H1 (cell line): ENCODE data around the gene SLC27A6. TPM values are rescaled to one million over a fixed set of nuclear protein-coding genes. Genes with fewer than 3 reads are reported as not detected.

Experiments used
- CTCF ChIA-PET: fragments of 300-600 bp; sonication (Branson Sonifier 250); formaldehyde crosslinking; loops from one replicate; lab custom pipeline; 2021; ENCODE audit not compliant: partially characterized antibody; lab: Charles Lee
- POLR2A ChIA-PET: fragments of 300-600 bp; sonication (Branson Sonifier 250); formaldehyde crosslinking; loops from one replicate; lab custom pipeline; 2021; ENCODE audit warnings: inconsistent platforms; ENCODE audit not compliant: partially characterized antibody; lab: Charles Lee
- DNase-seq, 2 experiments: peaks; one replicate each; pipeline versions ENCODE4 v3.0.0 to v3.0.0-alpha.2; 2010 to 2022; ENCODE audit warnings: low spot score in 2 of 2, low read depth in 1 of 2, mixed read lengths in 1 of 2
- FAIRE-seq: peaks from 2 replicates; lab custom pipeline; 2011; peaks lifted over from hg19 to GRCh38; lab: Jason Lieb, UNC
- H2AFZ ChIP-seq: 2 replicates; pipeline ENCODE4 v1.8.1; 2012; ENCODE audit warnings: low read length, inconsistent platforms
- H2AK5ac ChIP-seq: 2 replicates; pipeline ENCODE4 v1.6.1; 2013; ENCODE audit warnings: low read depth, low read length
- H2BK120ac ChIP-seq: replicated peaks from 2 replicates; pipeline ENCODE3; 2013; ENCODE audit warnings: low read depth, low read length, inconsistent platforms
- H2BK12ac ChIP-seq: 2 replicates; pipeline ENCODE4 v1.6.1; 2013; ENCODE audit warnings: low read depth, low read length
- H2BK15ac ChIP-seq: 2 replicates; pipeline ENCODE4 v1.6.1; 2013; ENCODE audit warnings: low read length
- H2BK20ac ChIP-seq: 2 replicates; pipeline ENCODE4 v1.6.1; 2013; ENCODE audit warnings: low read length
- H2BK5ac ChIP-seq: 2 replicates; pipeline ENCODE4 v1.6.1; 2013; ENCODE audit warnings: low read depth, low read length
- H3K14ac ChIP-seq: 2 replicates; pipeline ENCODE4 v1.6.1; 2013; ENCODE audit warnings: inconsistent platforms; ENCODE audit not compliant: insufficient read length
- H3K18ac ChIP-seq: 2 replicates; pipeline ENCODE4 v1.6.1; 2013; ENCODE audit warnings: low read length; ENCODE audit errors: extremely low read depth
- H3K23ac ChIP-seq: 2 replicates; pipeline ENCODE4 v1.6.1; 2013; ENCODE audit warnings: inconsistent platforms; ENCODE audit not compliant: insufficient read length
- H3K23me2 ChIP-seq: 2 replicates; pipeline ENCODE4 v1.6.1; 2013; ENCODE audit warnings: low read depth, low read length
- H3K27ac ChIP-seq: 2 replicates; pipeline ENCODE4 v1.6.1; 2011; ENCODE audit warnings: low read depth, low read length, inconsistent platforms
- H3K27me3 ChIP-seq, 4 experiments: replicated peaks in 1 of 4; 1 replicate in 1 of 4; 2 replicates in 3 of 4; pipeline versions ENCODE4 v1.6.1 to v1.8.1; 2011 to 2013; ENCODE audit warnings: low read length in 3 of 4, mild to moderate bottlenecking in 3 of 4, inconsistent platforms in 2 of 4, mixed read lengths in 2 of 4, moderate library complexity in 1 of 4; ENCODE audit not compliant: control insufficient read depth in 3 of 4, insufficient read depth in 3 of 4; ENCODE audit errors: extremely low read depth in 1 of 4
- H3K36me3 ChIP-seq, 4 experiments: 2 replicates each; pipeline versions ENCODE4 v1.6.1 to v1.8.1; 2011 to 2013; ENCODE audit warnings: mild to moderate bottlenecking in 4 of 4, low read length in 3 of 4, moderate library complexity in 2 of 4, control low read depth in 1 of 4, inconsistent platforms in 1 of 4; ENCODE audit not compliant: insufficient read depth in 4 of 4, control insufficient read depth in 2 of 4
- H3K4ac ChIP-seq: replicated peaks from 2 replicates; pipeline ENCODE3; 2013; ENCODE audit warnings: low read length, low read depth, mixed read lengths, inconsistent platforms; ENCODE audit not compliant: insufficient read length
- H3K4me1 ChIP-seq, 4 experiments: replicated peaks in 1 of 4; 1 replicate in 1 of 4; 2 replicates in 3 of 4; pipeline versions ENCODE4 v1.6.1 to v1.8.1; 2011 to 2013; ENCODE audit warnings: low read length in 3 of 4, inconsistent platforms in 2 of 4, mixed read lengths in 1 of 4; ENCODE audit not compliant: insufficient read depth in 4 of 4, control insufficient read depth in 3 of 4
- H3K4me2 ChIP-seq, 2 experiments: 2 replicates each; pipeline versions ENCODE4 v1.6.1 to v1.8.1; 2011 to 2013; ENCODE audit warnings: low read depth in 2 of 2, low read length in 2 of 2, control low read depth in 1 of 2, inconsistent platforms in 1 of 2, mild to moderate bottlenecking in 1 of 2; ENCODE audit not compliant: insufficient read depth in 1 of 2
- H3K4me3 ChIP-seq, 4 experiments: fragments of 200-600, 300-600 bp in 1 of 4; sonication (generic), shearing (Covaris generic), sonication (Bioruptor Twin) in 1 of 4; 2 replicates each; pipeline versions ENCODE4 v1.5.1 to v1.8.1; 2011 to 2016; ENCODE audit warnings: low read length in 4 of 4, low read depth in 3 of 4, control low read depth in 2 of 4, inconsistent platforms in 2 of 4, mild to moderate bottlenecking in 2 of 4, mixed read lengths in 1 of 4, moderate library complexity in 1 of 4; ENCODE audit not compliant: insufficient read depth in 2 of 4; ENCODE audit errors: extremely low read depth in 1 of 4
- H3K56ac ChIP-seq: replicated peaks from 2 replicates; pipeline ENCODE3; 2013; ENCODE audit warnings: low read depth, mild to moderate bottlenecking, mixed read lengths, low read length, inconsistent platforms; ENCODE audit not compliant: insufficient read length
- H3K79me1 ChIP-seq: 2 replicates; pipeline ENCODE4 v1.6.1; 2013; ENCODE audit warnings: low read depth, low read length, control low read depth
- H3K79me2 ChIP-seq, 2 experiments: 2 replicates each; pipeline versions ENCODE4 v1.6.1 to v1.8.1; 2012 to 2013; ENCODE audit warnings: low read length in 2 of 2, mild to moderate bottlenecking in 2 of 2, inconsistent platforms in 1 of 2; ENCODE audit not compliant: insufficient read depth in 2 of 2, control insufficient read depth in 1 of 2
- H3K9ac ChIP-seq, 4 experiments: replicated peaks in 1 of 4; 1 replicate in 1 of 4; 2 replicates in 3 of 4; pipeline versions ENCODE4 v1.6.1 to v1.8.1; 2011 to 2013; ENCODE audit warnings: low read depth in 3 of 4, low read length in 3 of 4, control low read depth in 2 of 4, mild to moderate bottlenecking in 2 of 4, moderate library complexity in 2 of 4, inconsistent platforms in 1 of 4; ENCODE audit errors: extremely low read depth in 1 of 4
- H3K9me3 ChIP-seq, 2 experiments: 2 replicates each; pipeline versions ENCODE4 v1.6.1 to v1.8.1; 2012 to 2013; ENCODE audit warnings: mild to moderate bottlenecking in 2 of 2, moderate library complexity in 2 of 2, control low read depth in 1 of 2, inconsistent platforms in 1 of 2, low read depth in 1 of 2, low read length in 1 of 2, mixed read lengths in 1 of 2; ENCODE audit not compliant: insufficient read depth in 2 of 2
- H4K20me1 ChIP-seq, 2 experiments: replicated peaks in 1 of 2; 2 replicates each; pipeline versions ENCODE3 to v1.8.1; 2011 to 2013; ENCODE audit warnings: inconsistent platforms in 2 of 2, low read length in 2 of 2, mild to moderate bottlenecking in 1 of 2; ENCODE audit not compliant: insufficient read depth in 2 of 2, control insufficient read depth in 1 of 2
- H4K5ac ChIP-seq: 2 replicates; pipeline ENCODE4 v1.6.1; 2013; ENCODE audit warnings: low read length, low read depth, mixed read lengths, inconsistent platforms; ENCODE audit not compliant: insufficient read length
- H4K8ac ChIP-seq: 2 replicates; pipeline ENCODE4 v1.8.0; 2013; ENCODE audit warnings: mild to moderate bottlenecking, moderate library complexity, low read length, inconsistent platforms; ENCODE audit not compliant: insufficient read depth; ENCODE audit errors: extremely low read depth
- H4K91ac ChIP-seq: replicated peaks from 2 replicates; pipeline ENCODE3; 2013; ENCODE audit warnings: low read length, mixed read lengths, inconsistent platforms; ENCODE audit not compliant: insufficient read length
- ASH2L ChIP-seq: fragments of 200-600, 300-600 bp; sonication (generic); IDR thresholded peaks from one replicate; pipeline ENCODE4 v1.7.1; 2017; ENCODE audit warnings: low read length
- JUN ChIP-seq: IDR thresholded peaks from 2 replicates; pipeline ENCODE4 v1.6.1; 2011; ENCODE audit warnings: low read depth, mild to moderate bottlenecking, improper control_type of control experiment, low read length
- JUND ChIP-seq: IDR thresholded peaks from 2 replicates; pipeline ENCODE4 v1.6.1; 2011; ENCODE audit warnings: mild to moderate bottlenecking, improper control_type of control experiment, low read length
- KDM1A ChIP-seq: fragments of 200-600, 300-600 bp; sonication (generic); IDR thresholded peaks from 2 replicates; pipeline ENCODE4 v1.7.1; 2016; ENCODE audit warnings: mild to moderate bottlenecking, low read length, borderline replicate concordance
- KDM5A ChIP-seq: fragments of 200-600 bp; IDR thresholded peaks from 2 replicates; pipeline ENCODE4 v1.7.1; 2012; ENCODE audit warnings: mild to moderate bottlenecking, low read length, inconsistent platforms, mixed read lengths
- RNF2 ChIP-seq: fragments of 200-900, 300-1000 bp; sonication (generic); IDR thresholded peaks from 2 replicates; pipeline ENCODE4 v1.7.1; 2016; ENCODE audit warnings: borderline replicate concordance, low read depth, mild to moderate bottlenecking, antibody characterized with exemption, low read length; ENCODE audit not compliant: poor library complexity, severe bottlenecking; ENCODE audit errors: missing control alignments
- SAP30 ChIP-seq: fragments of 300-600 bp; sonication (generic); IDR thresholded peaks from 2 replicates; pipeline ENCODE4 v1.7.1; 2012; ENCODE audit warnings: low read length, moderate library complexity, mild to moderate bottlenecking, inconsistent platforms; ENCODE audit not compliant: insufficient read depth, insufficient replicate concordance
- WGBS, 2 experiments: shearing (Covaris generic) in 1 of 2; methylation state at CpG; one replicate each; pipeline versions ENCODE4 v1.1.6 to v1.1.7; 2013 to 2015; ENCODE audit warnings: low lambda C conversion rate in 2 of 2, mixed read lengths in 2 of 2, inconsistent platforms in 1 of 2, low coverage in 1 of 2, missing lambda C conversion rate in 1 of 2; ENCODE audit not compliant: insufficient replicate concordance in 2 of 2, insufficient coverage in 1 of 2, insufficient read length in 1 of 2; ENCODE audit errors: extremely low coverage in 1 of 2, missing lambda C conversion rate in 1 of 2; 5-methylcytosine and 5-hydroxymethylcytosine counted together
- polyA plus RNA-seq, 7 experiments: library from polyadenylated mRNA; depleted of rRNA in 3 of 7; stranded (reverse) in 5 of 7; unstranded in 2 of 7; fragments of >200 nt in 5 of 7; fragments of 200-250 nt in 2 of 7; gene quantifications; 1 replicate in 5 of 7; 2 replicates in 1 of 7; 4 replicates in 1 of 7; pipeline versions ENCODE4 v1.2.1 to v1.2.3, GENCODE V29; 2011 to 2013; ENCODE audit warnings: missing spikeins in 2 of 7, mixed read lengths in 2 of 7
- total RNA-seq: library from RNA; stranded (reverse); fragmentation: NEBNext Ultra II Directional; extraction: Animal tissue kit (Norgen Biotek cat#: 25700); gene quantifications from 2 replicates; pipeline ENCODE4 v1.2.1, GENCODE V29; 2021
- TF ChIP-seq, protein P1 (sequence below): IDR thresholded peaks from 2 replicates; pipeline ENCODE4 v1.6.1; 2011; ENCODE audit warnings: low read length, improper control_type of control experiment

The SLC27A6 gene
- total and polyA plus RNA-seq, 2 of the 8 experiments (the other 6 are each of a cell fraction or from before 2014, with no cell fraction given): 4.0 to 4.7 TPM

- no peak overlapping the region for H4K8ac ChIP-seq
- H3K4ac ChIP-seq: no peak overlapping the region
- H2AK5ac ChIP-seq: no peak overlapping the region
- DNase-seq (no peak), FAIRE-seq (no peak)
- H3K23me2 ChIP-seq: no peaks in the 10 kb centered on the region
- ChIA-PET POLR2A (no interaction called here), CTCF (interaction anchor here (0.8 to 2.1 kb wide), 2 partner anchors 54 to 163 kb away, joined by 3 to 5 read pairs; no protein-coding TSS in a partner anchor)
- no peak overlapping the region for H2BK15ac ChIP-seq
- no peak overlapping the region for H3K23ac ChIP-seq
- H3K4me1 ChIP-seq: no peaks in the 10 kb centered on the region
- no peak overlapping the region for H3K18ac ChIP-seq
- 87% methylated on average over 2 of the region's 2 CpGs; no CpG with 5 or more reads in 1 of the 2 experiments for WGBS, 2 experiments
- TF ChIP-seq KDM5A (no peak), SAP30 (no peak), RNF2 (no peak), ASH2L (no peak), JUND (no peak), KDM1A (no peak), JUN (no peak)
- TF ChIP-seq, protein P1, sequence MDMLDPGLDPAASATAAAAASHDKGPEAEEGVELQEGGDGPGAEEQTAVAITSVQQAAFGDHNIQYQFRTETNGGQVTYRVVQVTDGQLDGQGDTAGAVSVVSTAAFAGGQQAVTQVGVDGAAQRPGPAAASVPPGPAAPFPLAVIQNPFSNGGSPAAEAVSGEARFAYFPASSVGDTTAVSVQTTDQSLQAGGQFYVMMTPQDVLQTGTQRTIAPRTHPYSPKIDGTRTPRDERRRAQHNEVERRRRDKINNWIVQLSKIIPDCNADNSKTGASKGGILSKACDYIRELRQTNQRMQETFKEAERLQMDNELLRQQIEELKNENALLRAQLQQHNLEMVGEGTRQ: no peak
- H3K4me3 ChIP-seq: no peak overlapping the region
- H3K79me2 ChIP-seq: no peaks in the 10 kb centered on the region
- H2BK20ac ChIP-seq: no peak overlapping the region
- H2BK5ac ChIP-seq: no peak overlapping the region
- H3K4me2 ChIP-seq: no peak overlapping the region
- H4K91ac ChIP-seq: no peak overlapping the region
- no peak overlapping the region for H3K56ac ChIP-seq
- no peak overlapping the region for H2BK120ac ChIP-seq
- no peak overlapping the region for H2BK12ac ChIP-seq
- H3K14ac ChIP-seq: no peak overlapping the region
- no peak overlapping the region for H2AFZ ChIP-seq
- H3K9me3 ChIP-seq: no peaks in the 10 kb centered on the region
- no peaks in the 10 kb centered on the region for H3K27me3 ChIP-seq
- no peak overlapping the region for H3K9ac ChIP-seq
- H4K5ac ChIP-seq: no peak overlapping the region
- no peaks in the 10 kb centered on the region for H3K79me1 ChIP-seq
- H3K27ac ChIP-seq: no peak overlapping the region
- no peaks in the 10 kb centered on the region for H4K20me1 ChIP-seq
- no peaks in the 10 kb centered on the region for H3K36me3 ChIP-seq
Observed at GRCh38 chr5:129069292-129069691, 104.0 kb downstream of the SLC27A6 start.
